WTC11 (cell line): ENCODE measurements around the gene SIN3B.

ENCODE experiments used
- CREM ChIP-seq: sonication (generic); formaldehyde crosslinking; IDR thresholded peaks from 2 replicates; pipeline ENCODE4 v1.8.1; 2022; ENCODE audit warnings: mild to moderate bottlenecking, missing genetic modification reagents, moderate library complexity
- CTCF ChIP-seq: fragments of 200-600 bp; IDR thresholded peaks from 2 replicates; pipeline ENCODE4 v1.8.0; 2022; ENCODE audit warnings: antibody characterized with exemption
- KAT7 ChIP-seq: sonication (generic); formaldehyde crosslinking; IDR thresholded peaks from 2 replicates; pipeline ENCODE4 v1.8.1; 2023; ENCODE audit warnings: missing genetic modification reagents, mild to moderate bottlenecking, borderline replicate concordance
- MAX ChIP-seq: sonication (generic); formaldehyde crosslinking; IDR thresholded peaks from 2 replicates; pipeline ENCODE4 v1.8.0; 2022; ENCODE audit warnings: mild to moderate bottlenecking, missing genetic modification reagents
- STAT6 ChIP-seq: sonication (generic); formaldehyde crosslinking; conservative IDR thresholded peaks from 2 replicates; pipeline ENCODE4 v1.8.1; 2023; ENCODE audit warnings: mild to moderate bottlenecking, low read depth, missing genetic modification reagents, moderate library complexity
- ZNF219 ChIP-seq: sonication (generic); formaldehyde crosslinking; IDR thresholded peaks from 2 replicates; pipeline ENCODE4 v1.8.0; 2023; ENCODE audit warnings: missing genetic modification reagents, mild to moderate bottlenecking, borderline replicate concordance

- no peak for TF ChIP-seq MAX (CRISPR knock-in tag)
- TF ChIP-seq KAT7: no peak
- TF ChIP-seq STAT6: no peak
- no peak for TF ChIP-seq ZNF219 (CRISPR knock-in tag)
- no peak for TF ChIP-seq CREM (CRISPR knock-in tag)
- no peak for TF ChIP-seq CTCF
Measured at GRCh38 chr19:16804176-16804575, 25.0 kb upstream of the SIN3B start.
